ENCODE results near the gene LINGO1. TPM values are rescaled to one million over a fixed set of nuclear protein-coding genes. Genes with fewer than 3 reads are reported as not detected.

The LINGO1 gene
- total RNA-seq, 2 experiments from 2014 or later, result not detected

GRCh38 chr15:77667338-77668234 lies 34.9 kb upstream of the LINGO1 start:
- Mint-ChIP-seq H3K27me3 (ENCODE audit: low read depth) (peaks cover 7% of the 10 kb centered on the region), H3K36me3 (ENCODE audit: low read depth) (no peaks in the 10 kb centered on the region), H3K4me1 (ENCODE audit: low read depth) (no peaks in the 10 kb centered on the region), H3K9me3 (ENCODE audit: insufficient read depth) (no peaks in the 10 kb centered on the region), H3K4me3 (no peak overlapping the region), H3K27ac (no peak overlapping the region)
- DNase-seq (no peak), ATAC-seq (no peak)
- ChIA-PET CTCF (no interaction called here), POLR2A (no interaction called here)

DNA sequence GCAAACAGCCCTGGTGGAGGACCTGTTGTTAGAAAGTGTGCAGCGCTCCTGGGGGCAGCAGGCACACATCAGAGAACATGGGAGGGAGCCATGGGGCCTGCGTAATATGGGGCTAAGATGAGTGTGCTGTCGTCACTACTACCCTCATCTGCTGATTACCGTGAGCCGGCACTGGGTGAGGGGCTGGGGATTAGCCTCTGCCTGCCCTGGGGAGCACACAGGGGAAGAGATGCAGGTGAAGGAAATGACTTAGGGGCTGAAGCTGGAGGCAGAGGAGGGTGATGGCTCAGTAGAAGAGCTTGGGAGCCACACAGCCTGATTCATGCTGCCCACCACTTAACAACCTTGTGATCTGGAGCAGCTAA lies 33.6 kb upstream of the LINGO1 start:
- no peaks in the 10 kb centered on the region for H3K9me3 Mint-ChIP-seq (ENCODE audit: insufficient read depth)
- POLR2A ChIA-PET, result no interaction called here
- DNase-seq (no peak), ATAC-seq (no peak)
- no peak overlapping the region for H3K27ac Mint-ChIP-seq
- H3K36me3 Mint-ChIP-seq (ENCODE audit: low read depth), result no peaks in the 10 kb centered on the region
- H3K4me1 Mint-ChIP-seq (ENCODE audit: low read depth), result no peaks in the 10 kb centered on the region
- CTCF ChIA-PET, result no interaction called here
- peaks cover 7% of the 10 kb centered on the region for H3K27me3 Mint-ChIP-seq (ENCODE audit: low read depth)
- H3K4me3 Mint-ChIP-seq, result no peak overlapping the region

DNA sequence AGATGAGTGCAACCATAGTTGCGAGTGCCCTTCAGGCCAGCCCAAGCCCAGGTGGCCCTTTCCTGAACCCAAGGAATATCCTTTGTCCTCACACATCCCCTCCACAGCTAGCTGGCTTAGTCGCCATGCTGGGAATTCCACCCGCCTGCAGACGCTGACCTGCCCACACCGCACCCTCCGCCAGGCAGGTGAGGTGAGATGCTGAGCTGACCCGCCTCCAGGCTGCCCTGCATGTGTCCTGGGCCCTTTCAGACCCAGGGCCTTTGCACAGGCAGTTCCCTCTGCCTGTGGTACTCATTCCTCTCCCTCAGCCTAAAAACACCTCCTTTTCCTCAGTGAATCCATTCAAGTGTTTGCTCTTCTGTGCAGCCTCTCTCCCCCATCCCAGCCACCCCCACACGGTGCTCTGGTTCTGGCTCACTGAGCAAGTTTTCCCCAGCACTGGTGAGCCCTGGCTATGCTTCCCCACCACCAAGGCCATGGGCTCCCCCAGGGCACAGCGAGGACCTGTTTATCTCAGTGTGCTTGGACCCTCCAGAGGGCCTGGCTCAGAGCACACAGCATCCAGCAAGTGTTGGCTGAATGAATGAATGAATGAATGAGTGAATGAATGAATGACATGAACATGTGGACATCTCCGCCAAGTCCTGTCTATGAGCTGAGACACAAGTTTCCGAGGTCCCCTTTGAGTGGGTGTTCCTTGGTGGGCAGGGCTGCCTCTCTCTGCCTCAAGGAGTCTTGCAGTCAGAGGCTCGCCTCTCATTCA lies 33.0 kb upstream of the LINGO1 start:
- no peak for DNase-seq
- ATAC-seq, result no peak
- ChIA-PET CTCF (no interaction called here), POLR2A (no interaction called here)
- Mint-ChIP-seq H3K27me3 (ENCODE audit: low read depth) (peaks cover 7% of the 10 kb centered on the region), H3K4me1 (ENCODE audit: low read depth) (no peaks in the 10 kb centered on the region), H3K4me3 (no peak overlapping the region), H3K9me3 (ENCODE audit: insufficient read depth) (no peaks in the 10 kb centered on the region), H3K36me3 (ENCODE audit: low read depth) (no peaks in the 10 kb centered on the region), H3K27ac (no peak overlapping the region)

GRCh38 chr15:77664428-77664827 lies 31.7 kb upstream of the LINGO1 start:
- no peak overlapping the region for H3K4me3 Mint-ChIP-seq
- CTCF ChIA-PET, result interaction anchor here (1.0 kb wide), 1 partner anchor 157 kb away, joined by 3 read pairs; no protein-coding TSS in a partner anchor
- no peaks in the 10 kb centered on the region for H3K9me3 Mint-ChIP-seq (ENCODE audit: insufficient read depth)
- H3K4me1 Mint-ChIP-seq (ENCODE audit: low read depth), result no peaks in the 10 kb centered on the region
- ATAC-seq, result no peak
- no peak overlapping the region for H3K27ac Mint-ChIP-seq
- POLR2A ChIA-PET, result interaction anchor here (0.7 kb wide), 1 partner anchor 189 kb away, joined by 3 read pairs; no protein-coding TSS in a partner anchor
- no peaks in the 10 kb centered on the region for H3K36me3 Mint-ChIP-seq (ENCODE audit: low read depth)
- H3K27me3 Mint-ChIP-seq (ENCODE audit: low read depth), result peaks cover 7% of the 10 kb centered on the region
- no peak for DNase-seq

GRCh38 chr15:77663256-77663655 lies 30.5 kb upstream of the LINGO1 start:
- no peak for ATAC-seq
- Mint-ChIP-seq H3K27me3 (ENCODE audit: low read depth) (peaks cover 9% of the 10 kb centered on the region), H3K4me3 (no peak overlapping the region), H3K27ac (no peak overlapping the region), H3K4me1 (ENCODE audit: low read depth) (no peaks in the 10 kb centered on the region), H3K36me3 (ENCODE audit: low read depth) (no peaks in the 10 kb centered on the region), H3K9me3 (ENCODE audit: insufficient read depth) (no peaks in the 10 kb centered on the region)
- DNase-seq, result no peak
- ChIA-PET POLR2A (no interaction called here), CTCF (no interaction called here)

GRCh38 chr15:77659350-77660321 lies 26.9 kb upstream of the LINGO1 start:
- Mint-ChIP-seq H3K27ac (no peak overlapping the region), H3K36me3 (ENCODE audit: low read depth) (no peaks in the 10 kb centered on the region), H3K4me1 (ENCODE audit: low read depth) (no peaks in the 10 kb centered on the region), H3K27me3 (ENCODE audit: low read depth) (peaks cover 11% of the 10 kb centered on the region), H3K9me3 (ENCODE audit: insufficient read depth) (no peaks in the 10 kb centered on the region), H3K4me3 (no peak overlapping the region)
- ATAC-seq (peak; percentile 48), DNase-seq (peak; percentile 66)
- ChIA-PET CTCF (interaction anchor here (0.9 to 1.0 kb wide), 2 partner anchors 17 to 162 kb away, joined by 3 to 4 read pairs; no protein-coding TSS in a partner anchor), POLR2A (no interaction called here)

- Mint-ChIP-seq H3K4me1 (ENCODE audit: low read depth) (no peaks in the 10 kb centered on the region), H3K9me3 (ENCODE audit: insufficient read depth) (no peaks in the 10 kb centered on the region), H3K27ac (no peak overlapping the region), H3K36me3 (ENCODE audit: low read depth) (no peaks in the 10 kb centered on the region), H3K4me3 (no peak overlapping the region), H3K27me3 (ENCODE audit: low read depth) (peaks cover 11% of the 10 kb centered on the region)
- ATAC-seq (no peak), DNase-seq (no peak)
- ChIA-PET POLR2A (no interaction called here), CTCF (no interaction called here)
Observed at GRCh38 chr15:77658304-77658703, 25.6 kb upstream of the LINGO1 start.

DNA sequence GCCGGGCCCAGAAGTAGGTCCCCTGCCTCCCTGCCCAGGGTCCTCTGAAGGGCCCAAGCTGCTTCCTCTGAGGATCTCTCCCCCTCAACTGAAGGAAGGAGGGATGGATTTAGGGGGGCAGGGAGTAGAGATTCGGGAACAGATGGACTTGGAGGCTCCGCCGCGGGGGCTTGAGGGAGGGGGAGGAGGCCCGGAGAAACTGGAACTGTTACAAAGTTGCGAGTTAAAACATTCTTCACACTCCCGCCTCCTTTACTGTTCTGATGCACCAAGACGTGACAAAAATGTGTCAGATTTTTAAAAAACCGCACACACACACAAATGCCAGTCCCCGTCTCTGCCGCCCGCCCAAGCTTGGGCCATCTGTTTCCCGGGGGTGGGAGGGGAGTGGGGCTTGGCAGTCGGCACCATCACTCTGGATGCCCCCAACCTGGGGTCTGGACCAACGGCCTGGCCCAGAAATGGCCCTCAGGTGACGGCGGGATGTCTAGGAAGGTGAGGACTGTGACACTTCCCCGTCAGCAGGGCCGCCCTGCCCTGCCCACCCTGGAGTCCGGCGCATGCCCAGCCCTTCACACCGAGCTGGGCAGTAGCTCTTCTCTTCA lies 25.0 kb upstream of the LINGO1 start:
- ATAC-seq (no peak), DNase-seq (no peak)
- POLR2A ChIA-PET, result no interaction called here
- Mint-ChIP-seq H3K27ac (no peak overlapping the region), H3K4me1 (ENCODE audit: low read depth) (no peaks in the 10 kb centered on the region), H3K27me3 (ENCODE audit: low read depth) (peaks cover 11% of the 10 kb centered on the region), H3K4me3 (no peak overlapping the region), H3K36me3 (ENCODE audit: low read depth) (no peaks in the 10 kb centered on the region), H3K9me3 (ENCODE audit: insufficient read depth) (no peaks in the 10 kb centered on the region)
- CTCF ChIA-PET, result no interaction called here

DNA sequence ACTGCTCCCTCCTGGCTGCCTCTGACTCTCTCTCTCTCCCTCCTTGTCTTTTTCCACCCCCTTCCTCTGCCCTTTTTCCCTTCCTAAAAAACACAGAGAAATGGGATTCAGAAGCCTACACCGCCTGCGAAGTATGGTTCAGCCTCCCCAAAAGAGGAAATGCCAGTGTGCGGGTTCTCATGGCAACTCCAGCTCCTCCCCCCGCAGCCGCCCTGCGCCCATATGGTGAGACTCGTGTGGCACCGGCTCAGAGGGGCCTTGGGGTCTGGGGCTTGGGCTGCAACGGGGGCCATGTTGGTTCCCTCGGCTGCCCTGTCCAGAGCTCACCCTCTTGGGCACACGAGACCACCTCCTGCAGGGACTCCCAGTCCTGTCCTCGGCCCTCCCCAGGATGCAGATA lies 23.6 kb upstream of the LINGO1 start:
- Mint-ChIP-seq H3K27me3 (ENCODE audit: low read depth) (peaks cover 11% of the 10 kb centered on the region), H3K36me3 (ENCODE audit: low read depth) (no peaks in the 10 kb centered on the region), H3K9me3 (ENCODE audit: insufficient read depth) (no peaks in the 10 kb centered on the region), H3K4me3 (no peak overlapping the region), H3K27ac (no peak overlapping the region), H3K4me1 (ENCODE audit: low read depth) (no peaks in the 10 kb centered on the region)
- POLR2A ChIA-PET, result no interaction called here
- DNase-seq (no peak), ATAC-seq (no peak)
- CTCF ChIA-PET, result interaction anchor here (0.6 kb wide), 1 partner anchor 500 kb away, joined by 3 read pairs; no protein-coding TSS in a partner anchor

DNA sequence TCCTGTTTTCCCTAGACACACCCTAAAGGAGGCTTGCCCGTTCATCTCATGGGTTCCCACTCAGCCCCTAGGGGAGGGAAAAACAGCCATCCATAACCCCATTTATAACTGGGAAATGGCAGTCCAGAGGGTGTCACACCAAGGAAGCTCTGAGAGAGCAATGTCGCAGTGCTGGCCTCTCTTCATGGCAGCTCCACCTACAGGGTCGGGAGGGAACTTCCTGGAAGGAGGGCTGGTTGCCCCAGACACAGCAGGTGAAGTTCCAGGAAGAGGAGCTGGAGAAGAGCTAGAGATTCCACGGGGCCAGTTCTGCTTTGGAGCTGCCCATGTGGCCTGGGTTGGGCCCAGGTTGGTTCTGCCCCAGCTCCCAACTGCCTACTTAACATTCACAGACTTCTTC lies 22.3 kb upstream of the LINGO1 start:
- Mint-ChIP-seq H3K27me3 (ENCODE audit: low read depth) (peaks cover 16% of the 10 kb centered on the region), H3K4me1 (ENCODE audit: low read depth) (no peaks in the 10 kb centered on the region), H3K4me3 (no peak overlapping the region), H3K36me3 (ENCODE audit: low read depth) (no peaks in the 10 kb centered on the region), H3K9me3 (ENCODE audit: insufficient read depth) (no peaks in the 10 kb centered on the region), H3K27ac (no peak overlapping the region)
- no peak for ATAC-seq
- POLR2A ChIA-PET, result no interaction called here
- CTCF ChIA-PET, result interaction anchor here (1.0 to 1.4 kb wide), 2 partner anchors 21 to 167 kb away, joined by 3 to 8 read pairs; no protein-coding TSS in a partner anchor
- no peak for DNase-seq

GRCh38 chr15:77653832-77654480 lies 21.2 kb upstream of the LINGO1 start:
- no peak overlapping the region for H3K4me3 Mint-ChIP-seq
- DNase-seq (no peak), ATAC-seq (no peak)
- CTCF ChIA-PET, result interaction anchor here (1.4 kb wide), 1 partner anchor 20 kb away, joined by 8 read pairs; no protein-coding TSS in a partner anchor
- H3K27ac Mint-ChIP-seq, result no peak overlapping the region
- H3K4me1 Mint-ChIP-seq (ENCODE audit: low read depth), result no peaks in the 10 kb centered on the region
- POLR2A ChIA-PET, result no interaction called here
- no peaks in the 10 kb centered on the region for H3K9me3 Mint-ChIP-seq (ENCODE audit: insufficient read depth)
- H3K36me3 Mint-ChIP-seq (ENCODE audit: low read depth), result no peaks in the 10 kb centered on the region
- peaks cover 20% of the 10 kb centered on the region for H3K27me3 Mint-ChIP-seq (ENCODE audit: low read depth)
